H9 (cell line): ENCODE measurements around the gene PEPD. TPM values are rescaled to one million over a fixed set of nuclear protein-coding genes. Genes with fewer than 3 reads are reported as not detected.

Experiments used
- DNase-seq: peaks from one replicate; pipeline ENCODE4 v3.0.0-alpha.2; 2017
- H2AFZ ChIP-seq: one replicate; pipeline ENCODE4 v1.6.1; 2013; ENCODE audit warnings: mild to moderate bottlenecking, low read length, control low read depth, moderate library complexity
- H2AK5ac ChIP-seq: 2 replicates; pipeline ENCODE4 v1.6.1; 2013; ENCODE audit warnings: low read length, control low read depth, mixed read lengths; ENCODE audit not compliant: insufficient read length
- H2BK120ac ChIP-seq: one replicate; pipeline ENCODE4 v1.6.1; 2013; ENCODE audit warnings: low read depth, mild to moderate bottlenecking, low read length, control low read depth, inconsistent platforms; ENCODE audit not compliant: poor library complexity, severe bottlenecking
- H2BK12ac ChIP-seq: 2 replicates; pipeline ENCODE4 v1.6.1; 2013; ENCODE audit warnings: low read length, control low read depth, mixed read lengths, low read depth; ENCODE audit not compliant: insufficient read length
- H2BK15ac ChIP-seq: 2 replicates; pipeline ENCODE4 v1.6.1; 2013; ENCODE audit warnings: low read depth, low read length, control low read depth
- H2BK20ac ChIP-seq: one replicate; pipeline ENCODE4 v1.6.1; 2013; ENCODE audit warnings: low read depth, mild to moderate bottlenecking, low read length, control low read depth, inconsistent platforms; ENCODE audit not compliant: poor library complexity, severe bottlenecking
- H2BK5ac ChIP-seq: 2 replicates; pipeline ENCODE4 v1.6.1; 2013; ENCODE audit warnings: low read length, control low read depth, mixed read lengths; ENCODE audit not compliant: insufficient read length
- H3K14ac ChIP-seq: 2 replicates; pipeline ENCODE4 v1.6.1; 2013; ENCODE audit warnings: low read length, control low read depth; ENCODE audit not compliant: insufficient read depth
- H3K18ac ChIP-seq: 2 replicates; pipeline ENCODE4 v1.6.1; 2013; ENCODE audit warnings: low read depth, mild to moderate bottlenecking, mixed read lengths, low read length, control low read depth; ENCODE audit not compliant: insufficient read length
- H3K23ac ChIP-seq: 2 replicates; pipeline ENCODE4 v1.6.1; 2013; ENCODE audit warnings: low read length, control low read depth, mixed read lengths, low read depth; ENCODE audit not compliant: insufficient read length
- H3K23me2 ChIP-seq: 2 replicates; pipeline ENCODE4 v1.6.1; 2013; ENCODE audit warnings: low read depth, mild to moderate bottlenecking, mixed read lengths, low read length, control low read depth; ENCODE audit not compliant: insufficient read length, poor library complexity, severe bottlenecking
- H3K27ac ChIP-seq: 2 replicates; pipeline ENCODE4 v1.5.1; 2013; ENCODE audit warnings: low read length, control low read depth, mixed read lengths, low read depth; ENCODE audit not compliant: insufficient read length
- H3K27me3 ChIP-seq: 2 replicates; pipeline ENCODE4 v1.6.1; 2013; ENCODE audit warnings: low read length, control low read depth, inconsistent platforms; ENCODE audit not compliant: insufficient read depth
- H3K4ac ChIP-seq: 2 replicates; pipeline ENCODE4 v1.6.1; 2013; ENCODE audit warnings: low read depth, mild to moderate bottlenecking, control low read depth, inconsistent platforms, low read length, moderate library complexity
- H3K4me1 ChIP-seq: 2 replicates; pipeline ENCODE4 v1.6.1; 2013; ENCODE audit warnings: low read length, control low read depth, inconsistent platforms; ENCODE audit not compliant: insufficient read depth
- H3K4me2 ChIP-seq: 2 replicates; pipeline ENCODE4 v1.6.1; 2013; ENCODE audit warnings: low read length, control low read depth, mixed read lengths; ENCODE audit not compliant: insufficient read length, insufficient read depth
- H3K56ac ChIP-seq: 2 replicates; pipeline ENCODE4 v1.6.1; 2013; ENCODE audit warnings: low read depth, mild to moderate bottlenecking, mixed read lengths, low read length, control low read depth; ENCODE audit not compliant: insufficient read length
- H3K79me1 ChIP-seq: 2 replicates; pipeline ENCODE4 v1.6.1; 2013; ENCODE audit warnings: low read depth, mild to moderate bottlenecking, moderate library complexity, low read length, control low read depth, inconsistent platforms; ENCODE audit not compliant: insufficient read depth, poor library complexity, severe bottlenecking
- H3K79me2 ChIP-seq: 2 replicates; pipeline ENCODE4 v1.6.1; 2013; ENCODE audit warnings: low read length, control low read depth, inconsistent platforms; ENCODE audit not compliant: insufficient read depth
- H3K9ac ChIP-seq: 2 replicates; pipeline ENCODE4 v1.6.1; 2013; ENCODE audit warnings: low read length, control low read depth, mixed read lengths; ENCODE audit not compliant: insufficient read length; ENCODE audit errors: extremely low read depth
- H3K9me3 ChIP-seq: one replicate; pipeline ENCODE4 v1.6.1; 2013; ENCODE audit warnings: low read depth, low read length, inconsistent platforms; ENCODE audit not compliant: control insufficient read depth
- H3T11ph ChIP-seq: one replicate; pipeline ENCODE4 v1.6.1; 2013; ENCODE audit warnings: mild to moderate bottlenecking, low read length, control low read depth, inconsistent platforms
- H4K20me1 ChIP-seq: one replicate; pipeline ENCODE4 v1.6.1; 2013; ENCODE audit not compliant: control insufficient read depth, insufficient read length, insufficient read depth
- H4K5ac ChIP-seq: 2 replicates; pipeline ENCODE4 v1.6.1; 2013; ENCODE audit warnings: low read depth, mild to moderate bottlenecking, mixed read lengths, low read length, control low read depth; ENCODE audit not compliant: insufficient read length
- H4K8ac ChIP-seq: replicated peaks from 2 replicates; pipeline ENCODE4 v1.6.1; 2013; ENCODE audit warnings: low read length, control low read depth, mixed read lengths, low read depth; ENCODE audit not compliant: insufficient read length
- H4K91ac ChIP-seq: 2 replicates; pipeline ENCODE4 v1.6.1; 2013; ENCODE audit warnings: low read depth, mild to moderate bottlenecking, moderate library complexity, mixed read lengths, low read length, control low read depth; ENCODE audit not compliant: insufficient read length
- H3K27ac Mint-ChIP-seq, 3 experiments: 2 replicates in 2 of 3; 3 replicates in 1 of 3; pipeline ENCODE4 v1.8.0; 2020 to 2021; ENCODE audit warnings: mixed read lengths in 3 of 3, mild to moderate bottlenecking in 1 of 3, moderate library complexity in 1 of 3
- H3K27me3 Mint-ChIP-seq: 2 replicates; pipeline ENCODE4 v1.8.0; 2021; ENCODE audit warnings: low read depth, mild to moderate bottlenecking, moderate library complexity, mixed read lengths
- H3K36me3 Mint-ChIP-seq, 3 experiments: 2 replicates in 2 of 3; 3 replicates in 1 of 3; pipeline ENCODE4 v1.8.0; 2020 to 2021; ENCODE audit warnings: low read depth in 3 of 3, mixed read lengths in 3 of 3; ENCODE audit not compliant: insufficient read depth in 1 of 3
- H3K4me1 Mint-ChIP-seq, 2 experiments: 2 replicates each; pipeline ENCODE4 v1.8.0; 2020; ENCODE audit warnings: mixed read lengths in 2 of 2
- H3K4me3 Mint-ChIP-seq, 2 experiments: 2 replicates in 1 of 2; 3 replicates in 1 of 2; pipeline ENCODE4 v1.8.0; 2020 to 2021; ENCODE audit warnings: mild to moderate bottlenecking in 2 of 2, mixed read lengths in 2 of 2, moderate library complexity in 1 of 2
- H3K9me3 Mint-ChIP-seq, 2 experiments: 2 replicates in 1 of 2; 3 replicates in 1 of 2; pipeline ENCODE4 v1.8.0; 2020; ENCODE audit warnings: mild to moderate bottlenecking in 2 of 2, mixed read lengths in 2 of 2, moderate library complexity in 1 of 2
- CTCF ChIP-seq: fragments of 200-600 bp; sonication (generic); conservative IDR thresholded peaks from 3 replicates; pipeline ENCODE4 v1.8.0; 2021; ENCODE audit warnings: antibody characterized with exemption, mild to moderate bottlenecking
- WGBS: extraction: QIAGEN DNeasy Blood & Tissue Kit; methylation state at CpG from one replicate; pipeline ENCODE4 v1.1.7; 2013; ENCODE audit warnings: missing lambda C conversion rate, low lambda C conversion rate, mixed read lengths; ENCODE audit not compliant: insufficient read length; ENCODE audit errors: extremely low coverage; 5-methylcytosine and 5-hydroxymethylcytosine counted together
- total RNA-seq: library from RNA; stranded (reverse); gene quantifications from 2 replicates; pipeline ENCODE4 v1.2.1, GENCODE V29; 2021

PEPD gene
- total RNA-seq, 1 experiment from 2014 or later, result 52.8 TPM

DNA sequence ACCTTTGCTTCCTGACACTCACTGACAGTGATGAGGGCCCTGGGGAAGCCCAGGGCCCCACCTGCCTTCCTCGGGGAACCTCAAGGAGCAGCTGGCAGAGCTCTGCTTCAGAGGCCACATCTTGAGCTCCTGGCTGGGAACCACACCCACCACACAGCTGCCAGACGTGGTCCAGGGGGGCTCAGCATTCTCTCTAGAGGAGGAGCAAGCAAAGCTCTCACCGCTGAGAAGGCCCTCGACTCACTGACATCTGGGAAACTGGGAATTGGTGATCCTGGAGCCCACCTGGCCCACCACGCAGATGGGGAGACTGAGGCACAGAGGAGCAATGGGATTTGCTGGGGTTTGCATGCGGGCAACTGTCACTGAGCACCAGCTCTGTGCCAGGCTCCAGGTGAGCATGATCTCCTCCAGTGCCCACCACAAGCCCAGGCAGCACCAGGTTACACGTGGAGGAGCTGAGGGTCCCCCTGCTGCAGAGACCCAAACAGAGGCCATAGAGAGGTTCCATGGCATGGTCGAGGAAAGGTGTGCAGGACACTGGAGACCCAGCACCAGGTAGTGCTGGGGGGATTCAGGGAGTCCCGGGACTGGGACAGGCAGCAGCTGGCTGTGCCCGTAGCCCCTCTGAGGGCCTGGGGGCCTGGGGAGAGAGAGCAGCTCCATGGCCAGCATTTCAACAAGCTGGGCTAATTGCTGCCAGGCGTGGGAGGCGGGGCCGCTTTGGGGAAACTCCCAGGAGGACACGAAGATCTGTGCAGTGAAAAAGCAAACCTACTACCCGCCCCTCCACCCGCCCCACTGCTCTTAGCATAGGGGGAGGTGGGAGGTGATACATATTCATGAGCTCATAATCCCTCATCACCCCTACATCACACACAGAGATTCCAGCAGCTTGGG is 33.4 kb downstream of the PEPD start:
- H3K9me3 Mint-ChIP-seq, result no peaks in the 10 kb centered on the region; a peak in 1 of 5 replicates
- no peak overlapping the region for H3K4me3 Mint-ChIP-seq
- no peak overlapping the region for H3K18ac ChIP-seq
- H3K36me3 Mint-ChIP-seq, result peaks cover 0 to 4% (median 0%) of the 10 kb centered on the region in 3 experiments; a peak in 4 of 7 replicates
- no peak overlapping the region for H3K4me2 ChIP-seq
- no peak overlapping the region for H3K56ac ChIP-seq
- no peak overlapping the region for H3K4ac ChIP-seq
- H2BK5ac ChIP-seq, result no peak overlapping the region
- no peak overlapping the region for H3K23ac ChIP-seq
- no peaks in the 10 kb centered on the region for H3K27me3 ChIP-seq
- no peaks in the 10 kb centered on the region for H3K23me2 ChIP-seq
- no peak overlapping the region for H2BK20ac ChIP-seq
- H4K8ac ChIP-seq, result no peak overlapping the region
- H2AFZ ChIP-seq, result no peak overlapping the region
- H3K27me3 Mint-ChIP-seq, result no peaks in the 10 kb centered on the region
- H3K27ac ChIP-seq, result no peak overlapping the region
- no peak overlapping the region for H4K5ac ChIP-seq
- no peaks in the 10 kb centered on the region for H4K20me1 ChIP-seq
- no peak for DNase-seq
- no peaks in the 10 kb centered on the region for H3K79me2 ChIP-seq
- H2AK5ac ChIP-seq, result no peak overlapping the region
- H3K9me3 ChIP-seq, result no peaks in the 10 kb centered on the region
- no peak overlapping the region for H3K9ac ChIP-seq
- no peak overlapping the region for H2BK120ac ChIP-seq
- no peak overlapping the region for H2BK15ac ChIP-seq
- TF ChIP-seq CTCF, result no peak
- no peaks in the 10 kb centered on the region for H3K4me1 ChIP-seq
- no peak overlapping the region for H2BK12ac ChIP-seq
- H3K14ac ChIP-seq, result no peak overlapping the region
- H3K79me1 ChIP-seq, result no peaks in the 10 kb centered on the region
- H3K27ac Mint-ChIP-seq, result no peak overlapping the region
- no CpG with 5 or more reads among the region's 16 CpGs for WGBS
- H3T11ph ChIP-seq, result no peak overlapping the region
- H4K91ac ChIP-seq, result no peak overlapping the region
- H3K4me1 Mint-ChIP-seq, result no peaks in the 10 kb centered on the region
